Measurements from ENCODE around the gene OSBPL3. TPM values are rescaled to one million over a fixed set of nuclear protein-coding genes. Genes with fewer than 3 reads are reported as not detected.

The OSBPL3 gene
- total RNA-seq, 1 donor from 2014 or later: 26.8 TPM

DNA sequence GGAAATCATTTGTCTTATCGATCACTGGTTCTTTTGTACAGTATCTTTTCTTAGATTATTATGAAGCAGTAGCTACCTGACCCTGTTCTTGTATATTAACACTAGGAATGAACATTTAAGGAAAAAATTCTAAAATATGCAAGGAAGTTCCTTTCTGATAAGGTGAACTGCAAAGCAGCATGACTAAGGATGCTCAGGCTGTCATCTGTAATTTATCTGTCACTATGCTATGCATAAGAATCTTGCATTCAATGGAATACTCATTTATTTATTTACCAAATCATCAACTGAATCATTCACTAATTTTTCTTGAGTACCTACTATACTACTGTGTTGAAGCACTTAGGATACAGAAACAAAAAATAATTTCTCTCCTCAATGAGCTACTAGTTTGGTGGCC lies 228.5 kb downstream of the OSBPL3 start:
- TF ChIP-seq, protein P1, sequence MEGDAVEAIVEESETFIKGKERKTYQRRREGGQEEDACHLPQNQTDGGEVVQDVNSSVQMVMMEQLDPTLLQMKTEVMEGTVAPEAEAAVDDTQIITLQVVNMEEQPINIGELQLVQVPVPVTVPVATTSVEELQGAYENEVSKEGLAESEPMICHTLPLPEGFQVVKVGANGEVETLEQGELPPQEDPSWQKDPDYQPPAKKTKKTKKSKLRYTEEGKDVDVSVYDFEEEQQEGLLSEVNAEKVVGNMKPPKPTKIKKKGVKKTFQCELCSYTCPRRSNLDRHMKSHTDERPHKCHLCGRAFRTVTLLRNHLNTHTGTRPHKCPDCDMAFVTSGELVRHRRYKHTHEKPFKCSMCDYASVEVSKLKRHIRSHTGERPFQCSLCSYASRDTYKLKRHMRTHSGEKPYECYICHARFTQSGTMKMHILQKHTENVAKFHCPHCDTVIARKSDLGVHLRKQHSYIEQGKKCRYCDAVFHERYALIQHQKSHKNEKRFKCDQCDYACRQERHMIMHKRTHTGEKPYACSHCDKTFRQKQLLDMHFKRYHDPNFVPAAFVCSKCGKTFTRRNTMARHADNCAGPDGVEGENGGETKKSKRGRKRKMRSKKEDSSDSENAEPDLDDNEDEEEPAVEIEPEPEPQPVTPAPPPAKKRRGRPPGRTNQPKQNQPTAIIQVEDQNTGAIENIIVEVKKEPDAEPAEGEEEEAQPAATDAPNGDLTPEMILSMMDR (conservative IDR thresholded peaks at IDR 0.05; ENCODE audit: low read depth, low read length): no peak
- no peak overlapping the region for H3K4me3 ChIP-seq (ENCODE audit: low read depth, low read length)
- no peak for DNase-seq (ENCODE audit: low read depth)

DNA sequence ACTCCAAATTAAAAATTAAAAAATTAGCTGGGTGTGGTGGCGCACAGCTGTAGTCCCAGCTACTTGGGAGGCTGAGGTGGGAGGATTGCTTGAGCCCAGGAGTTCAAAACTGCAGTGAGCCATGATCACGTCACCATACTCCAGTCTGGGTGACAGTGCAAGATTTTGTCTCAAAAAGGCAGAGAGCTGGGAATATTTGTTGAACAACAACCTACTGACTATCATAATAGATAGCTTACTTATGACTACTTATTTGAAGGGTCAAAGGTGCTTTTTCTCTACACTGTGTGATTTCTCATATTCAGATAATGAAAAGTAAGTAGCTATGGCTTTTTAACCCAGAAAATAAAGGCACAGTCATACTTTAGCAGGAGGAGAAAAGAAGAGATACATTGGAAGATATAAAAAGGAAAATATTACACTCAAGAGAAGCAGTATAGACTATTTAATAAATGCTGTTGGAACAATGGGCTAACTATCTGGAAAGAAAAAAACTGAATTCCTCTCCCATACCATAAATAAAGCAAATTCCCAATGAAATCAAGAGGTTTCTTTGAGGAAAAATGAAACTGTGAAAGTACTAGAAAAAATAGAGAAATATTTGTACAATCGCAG lies 229.4 kb downstream of the OSBPL3 start:
- no peak for DNase-seq (ENCODE audit: low read depth)
- H3K4me3 ChIP-seq (ENCODE audit: low read depth, low read length): no peak overlapping the region
- TF ChIP-seq, protein P1 (conservative IDR thresholded peaks at IDR 0.05; ENCODE audit: low read depth, low read length): no peak

DNA sequence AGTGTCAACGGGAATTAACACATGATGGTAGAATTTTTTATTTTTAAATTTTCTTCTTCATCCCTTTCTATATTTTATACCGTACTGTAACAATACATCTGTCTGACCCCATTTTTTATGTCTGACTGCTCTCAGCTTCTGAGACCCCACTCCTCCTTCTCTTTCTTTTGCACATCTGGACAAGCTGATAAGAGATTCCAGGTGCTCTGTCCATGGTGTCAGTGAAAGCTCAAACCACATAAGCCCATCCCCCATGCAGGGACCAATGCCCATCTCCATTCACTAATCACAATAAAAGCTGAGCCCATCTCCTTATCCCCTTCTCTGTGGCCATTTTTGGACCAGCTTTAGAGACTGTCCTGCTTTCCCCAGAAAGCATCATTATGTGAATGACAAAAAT lies 231.5 kb downstream of the OSBPL3 start:
- H3K4me3 ChIP-seq (ENCODE audit: low read depth, low read length): no peak overlapping the region
- no peak for DNase-seq (ENCODE audit: low read depth)
- TF ChIP-seq, protein P1 (conservative IDR thresholded peaks at IDR 0.05; ENCODE audit: low read depth, low read length): no peak

Other genes starting within 250 kb of the OSBPL3 start
- gene GSDME, start 222.7 kb downstream of the OSBPL3 start, total RNA-seq: 42.8 and 73.6 TPM in 2 replicates
- gene CYCS, start 145.1 kb upstream of the OSBPL3 start, total RNA-seq: 48.9 and 119 TPM in 2 replicates
- not detected in 2 replicates for gene NPVF, start 248.3 kb upstream of the OSBPL3 start, total RNA-seq

Data from epithelial cell of proximal tubule (primary cell).